H1 (cell line): Measurements from ENCODE around the gene APOBR. TPM values are rescaled to one million over a fixed set of nuclear protein-coding genes. Genes with fewer than 3 reads are reported as not detected.
A peak's percentile ranks its signal among the peaks of the same experiment; 100 is the strongest.

Source experiments
- CTCF ChIA-PET: fragments of 300-600 bp; sonication (Branson Sonifier 250); formaldehyde crosslinking; loops from one replicate; lab custom pipeline; 2021; ENCODE audit not compliant: partially characterized antibody; lab: Charles Lee
- POLR2A ChIA-PET: fragments of 300-600 bp; sonication (Branson Sonifier 250); formaldehyde crosslinking; loops from one replicate; lab custom pipeline; 2021; ENCODE audit warnings: inconsistent platforms; ENCODE audit not compliant: partially characterized antibody; lab: Charles Lee
- DNase-seq, 2 experiments: peaks; one replicate each; pipeline versions ENCODE4 v3.0.0 to v3.0.0-alpha.2; 2010 to 2022; ENCODE audit warnings: low spot score in 2 of 2, low read depth in 1 of 2, mixed read lengths in 1 of 2
- FAIRE-seq: peaks from 2 replicates; lab custom pipeline; 2011; peaks lifted over from hg19 to GRCh38; lab: Jason Lieb, UNC
- H2AFZ ChIP-seq: 2 replicates; pipeline ENCODE4 v1.8.1; 2012; ENCODE audit warnings: low read length, inconsistent platforms
- H2AK5ac ChIP-seq: 2 replicates; pipeline ENCODE4 v1.6.1; 2013; ENCODE audit warnings: low read depth, low read length
- H2BK120ac ChIP-seq: replicated peaks from 2 replicates; pipeline ENCODE3; 2013; ENCODE audit warnings: low read depth, low read length, inconsistent platforms
- H2BK12ac ChIP-seq: 2 replicates; pipeline ENCODE4 v1.6.1; 2013; ENCODE audit warnings: low read depth, low read length
- H2BK15ac ChIP-seq: 2 replicates; pipeline ENCODE4 v1.6.1; 2013; ENCODE audit warnings: low read length
- H2BK20ac ChIP-seq: 2 replicates; pipeline ENCODE4 v1.6.1; 2013; ENCODE audit warnings: low read length
- H2BK5ac ChIP-seq: 2 replicates; pipeline ENCODE4 v1.6.1; 2013; ENCODE audit warnings: low read depth, low read length
- H3K14ac ChIP-seq: 2 replicates; pipeline ENCODE4 v1.6.1; 2013; ENCODE audit warnings: inconsistent platforms; ENCODE audit not compliant: insufficient read length
- H3K18ac ChIP-seq: 2 replicates; pipeline ENCODE4 v1.6.1; 2013; ENCODE audit warnings: low read length; ENCODE audit errors: extremely low read depth
- H3K23ac ChIP-seq: 2 replicates; pipeline ENCODE4 v1.6.1; 2013; ENCODE audit warnings: inconsistent platforms; ENCODE audit not compliant: insufficient read length
- H3K23me2 ChIP-seq: 2 replicates; pipeline ENCODE4 v1.6.1; 2013; ENCODE audit warnings: low read depth, low read length
- H3K27ac ChIP-seq: 2 replicates; pipeline ENCODE4 v1.6.1; 2011; ENCODE audit warnings: low read depth, low read length, inconsistent platforms
- H3K27me3 ChIP-seq, 4 experiments: replicated peaks in 1 of 4; 1 replicate in 1 of 4; 2 replicates in 3 of 4; pipeline versions ENCODE4 v1.6.1 to v1.8.1; 2011 to 2013; ENCODE audit warnings: low read length in 3 of 4, mild to moderate bottlenecking in 3 of 4, inconsistent platforms in 2 of 4, mixed read lengths in 2 of 4, moderate library complexity in 1 of 4; ENCODE audit not compliant: control insufficient read depth in 3 of 4, insufficient read depth in 3 of 4; ENCODE audit errors: extremely low read depth in 1 of 4
- H3K36me3 ChIP-seq, 4 experiments: 2 replicates each; pipeline versions ENCODE4 v1.6.1 to v1.8.1; 2011 to 2013; ENCODE audit warnings: mild to moderate bottlenecking in 4 of 4, low read length in 3 of 4, moderate library complexity in 2 of 4, control low read depth in 1 of 4, inconsistent platforms in 1 of 4; ENCODE audit not compliant: insufficient read depth in 4 of 4, control insufficient read depth in 2 of 4
- H3K4ac ChIP-seq: replicated peaks from 2 replicates; pipeline ENCODE3; 2013; ENCODE audit warnings: low read length, low read depth, mixed read lengths, inconsistent platforms; ENCODE audit not compliant: insufficient read length
- H3K4me1 ChIP-seq, 4 experiments: replicated peaks in 1 of 4; 1 replicate in 1 of 4; 2 replicates in 3 of 4; pipeline versions ENCODE4 v1.6.1 to v1.8.1; 2011 to 2013; ENCODE audit warnings: low read length in 3 of 4, inconsistent platforms in 2 of 4, mixed read lengths in 1 of 4; ENCODE audit not compliant: insufficient read depth in 4 of 4, control insufficient read depth in 3 of 4
- H3K4me2 ChIP-seq, 2 experiments: 2 replicates each; pipeline versions ENCODE4 v1.6.1 to v1.8.1; 2011 to 2013; ENCODE audit warnings: low read depth in 2 of 2, low read length in 2 of 2, control low read depth in 1 of 2, inconsistent platforms in 1 of 2, mild to moderate bottlenecking in 1 of 2; ENCODE audit not compliant: insufficient read depth in 1 of 2
- H3K4me3 ChIP-seq, 4 experiments: fragments of 200-600, 300-600 bp in 1 of 4; sonication (generic), shearing (Covaris generic), sonication (Bioruptor Twin) in 1 of 4; 2 replicates each; pipeline versions ENCODE4 v1.5.1 to v1.8.1; 2011 to 2016; ENCODE audit warnings: low read length in 4 of 4, low read depth in 3 of 4, control low read depth in 2 of 4, inconsistent platforms in 2 of 4, mild to moderate bottlenecking in 2 of 4, mixed read lengths in 1 of 4, moderate library complexity in 1 of 4; ENCODE audit not compliant: insufficient read depth in 2 of 4; ENCODE audit errors: extremely low read depth in 1 of 4
- H3K56ac ChIP-seq: replicated peaks from 2 replicates; pipeline ENCODE3; 2013; ENCODE audit warnings: low read depth, mild to moderate bottlenecking, mixed read lengths, low read length, inconsistent platforms; ENCODE audit not compliant: insufficient read length
- H3K79me1 ChIP-seq: 2 replicates; pipeline ENCODE4 v1.6.1; 2013; ENCODE audit warnings: low read depth, low read length, control low read depth
- H3K79me2 ChIP-seq, 2 experiments: 2 replicates each; pipeline versions ENCODE4 v1.6.1 to v1.8.1; 2012 to 2013; ENCODE audit warnings: low read length in 2 of 2, mild to moderate bottlenecking in 2 of 2, inconsistent platforms in 1 of 2; ENCODE audit not compliant: insufficient read depth in 2 of 2, control insufficient read depth in 1 of 2
- H3K9ac ChIP-seq, 4 experiments: replicated peaks in 1 of 4; 1 replicate in 1 of 4; 2 replicates in 3 of 4; pipeline versions ENCODE4 v1.6.1 to v1.8.1; 2011 to 2013; ENCODE audit warnings: low read depth in 3 of 4, low read length in 3 of 4, control low read depth in 2 of 4, mild to moderate bottlenecking in 2 of 4, moderate library complexity in 2 of 4, inconsistent platforms in 1 of 4; ENCODE audit errors: extremely low read depth in 1 of 4
- H3K9me3 ChIP-seq, 2 experiments: 2 replicates each; pipeline versions ENCODE4 v1.6.1 to v1.8.1; 2012 to 2013; ENCODE audit warnings: mild to moderate bottlenecking in 2 of 2, moderate library complexity in 2 of 2, control low read depth in 1 of 2, inconsistent platforms in 1 of 2, low read depth in 1 of 2, low read length in 1 of 2, mixed read lengths in 1 of 2; ENCODE audit not compliant: insufficient read depth in 2 of 2
- H4K20me1 ChIP-seq, 2 experiments: replicated peaks in 1 of 2; 2 replicates each; pipeline versions ENCODE3 to v1.8.1; 2011 to 2013; ENCODE audit warnings: inconsistent platforms in 2 of 2, low read length in 2 of 2, mild to moderate bottlenecking in 1 of 2; ENCODE audit not compliant: insufficient read depth in 2 of 2, control insufficient read depth in 1 of 2
- H4K5ac ChIP-seq: 2 replicates; pipeline ENCODE4 v1.6.1; 2013; ENCODE audit warnings: low read length, low read depth, mixed read lengths, inconsistent platforms; ENCODE audit not compliant: insufficient read length
- H4K8ac ChIP-seq: 2 replicates; pipeline ENCODE4 v1.8.0; 2013; ENCODE audit warnings: mild to moderate bottlenecking, moderate library complexity, low read length, inconsistent platforms; ENCODE audit not compliant: insufficient read depth; ENCODE audit errors: extremely low read depth
- H4K91ac ChIP-seq: replicated peaks from 2 replicates; pipeline ENCODE3; 2013; ENCODE audit warnings: low read length, mixed read lengths, inconsistent platforms; ENCODE audit not compliant: insufficient read length
- GABPA ChIP-seq: IDR thresholded peaks from 2 replicates; pipeline ENCODE4 v1.6.1; 2011; ENCODE audit warnings: mild to moderate bottlenecking, low read length, moderate library complexity, borderline replicate concordance; ENCODE audit not compliant: insufficient read depth
- HDAC2 ChIP-seq, 2 experiments: fragments of 300-600 bp in 1 of 2; sonication (generic) in 1 of 2; IDR thresholded peaks; 2 replicates each; pipeline ENCODE4 v1.6.1; 2011 to 2012; ENCODE audit warnings: low read depth in 2 of 2, low read length in 2 of 2, mild to moderate bottlenecking in 2 of 2, moderate library complexity in 2 of 2, borderline replicate concordance in 1 of 2, inconsistent platforms in 1 of 2
- HDAC6 ChIP-seq: IDR thresholded peaks from one replicate; pipeline ENCODE4 v1.7.1; 2012; ENCODE audit warnings: low read depth, mild to moderate bottlenecking, inconsistent platforms, low read length, moderate library complexity
- JUN ChIP-seq: IDR thresholded peaks from 2 replicates; pipeline ENCODE4 v1.6.1; 2011; ENCODE audit warnings: low read depth, mild to moderate bottlenecking, improper control_type of control experiment, low read length
- KDM1A ChIP-seq: fragments of 200-600, 300-600 bp; sonication (generic); IDR thresholded peaks from 2 replicates; pipeline ENCODE4 v1.7.1; 2016; ENCODE audit warnings: mild to moderate bottlenecking, low read length, borderline replicate concordance
- KDM5A ChIP-seq: fragments of 200-600 bp; IDR thresholded peaks from 2 replicates; pipeline ENCODE4 v1.7.1; 2012; ENCODE audit warnings: mild to moderate bottlenecking, low read length, inconsistent platforms, mixed read lengths
- NANOG ChIP-seq: IDR thresholded peaks from 2 replicates; pipeline ENCODE4 v1.6.1; 2011; ENCODE audit warnings: low read length, low read depth, mild to moderate bottlenecking, inconsistent platforms; ENCODE audit not compliant: insufficient read depth, poor library complexity, severe bottlenecking
- SIX5 ChIP-seq: IDR thresholded peaks from 2 replicates; pipeline ENCODE4 v1.6.1; 2011; ENCODE audit warnings: mild to moderate bottlenecking, low read depth, low read length
- SP1 ChIP-seq: IDR thresholded peaks from 2 replicates; pipeline ENCODE4 v1.6.1; 2011; ENCODE audit warnings: low read depth, low read length
- SRF ChIP-seq: IDR thresholded peaks from 2 replicates; pipeline ENCODE4 v1.6.1; 2011; ENCODE audit warnings: mild to moderate bottlenecking, low read depth, low read length, moderate library complexity
- TCF12 ChIP-seq: IDR thresholded peaks from 2 replicates; pipeline ENCODE4 v1.6.1; 2011; ENCODE audit warnings: low read depth, mild to moderate bottlenecking, low read length
- TEAD4 ChIP-seq: IDR thresholded peaks from 2 replicates; pipeline ENCODE4 v1.6.1; 2012; ENCODE audit warnings: low read depth, low read length, inconsistent platforms, mixed read lengths
- WGBS, 2 experiments: shearing (Covaris generic) in 1 of 2; methylation state at CpG; one replicate each; pipeline versions ENCODE4 v1.1.6 to v1.1.7; 2013 to 2015; ENCODE audit warnings: low lambda C conversion rate in 2 of 2, mixed read lengths in 2 of 2, inconsistent platforms in 1 of 2, low coverage in 1 of 2, missing lambda C conversion rate in 1 of 2; ENCODE audit not compliant: insufficient replicate concordance in 2 of 2, insufficient coverage in 1 of 2, insufficient read length in 1 of 2; ENCODE audit errors: extremely low coverage in 1 of 2, missing lambda C conversion rate in 1 of 2; 5-methylcytosine and 5-hydroxymethylcytosine counted together
- polyA plus RNA-seq, 7 experiments: library from polyadenylated mRNA; depleted of rRNA in 3 of 7; stranded (reverse) in 5 of 7; unstranded in 2 of 7; fragments of >200 nt in 5 of 7; fragments of 200-250 nt in 2 of 7; gene quantifications; 1 replicate in 5 of 7; 2 replicates in 1 of 7; 4 replicates in 1 of 7; pipeline versions ENCODE4 v1.2.1 to v1.2.3, GENCODE V29; 2011 to 2013; ENCODE audit warnings: missing spikeins in 2 of 7, mixed read lengths in 2 of 7
- total RNA-seq: library from RNA; stranded (reverse); fragmentation: NEBNext Ultra II Directional; extraction: Animal tissue kit (Norgen Biotek cat#: 25700); gene quantifications from 2 replicates; pipeline ENCODE4 v1.2.1, GENCODE V29; 2021
- TF ChIP-seq, protein P1 (sequence below): IDR thresholded peaks from 2 replicates; pipeline ENCODE4 v1.6.1; 2012; ENCODE audit warnings: low read length, inconsistent platforms

Gene APOBR
- total and polyA plus RNA-seq, 2 of the 8 experiments (the other 6 are each of a cell fraction or from before 2014, with no cell fraction given), result not detected

GRCh38 chr16:28511031-28511430 is 16.6 kb downstream of the APOBR start:
- WGBS, 2 experiments, result 84% methylated on average over 3 of the region's 3 CpGs; no CpG with 5 or more reads in 1 of the 2 experiments
- H3K23ac ChIP-seq, result no peak overlapping the region
- no peak overlapping the region for H3K4me2 ChIP-seq
- ChIA-PET CTCF (interaction anchor here (1.2 kb wide), 1 partner anchor 13 kb away, joined by 4 read pairs; no protein-coding TSS in a partner anchor), POLR2A (no interaction called here)
- H3K4me1 ChIP-seq, result no peaks in the 10 kb centered on the region
- no peak overlapping the region for H4K5ac ChIP-seq
- FAIRE-seq, result no peak
- no peak overlapping the region for H2BK120ac ChIP-seq
- no peak overlapping the region for H2BK12ac ChIP-seq
- H3K4me3 ChIP-seq, result no peak overlapping the region
- no peak overlapping the region; the same call in 1 of the 2 replicates for H2AFZ ChIP-seq
- no peaks in the 10 kb centered on the region for H3K9me3 ChIP-seq
- H3K14ac ChIP-seq, result no peak overlapping the region
- H3K27me3 ChIP-seq, result 0 out of 7 replicates have a peak, but pooled peaks cover 0 to 2% (median 0%) of the 10 kb centered on the region in 4 experiments
- H4K8ac ChIP-seq, result 0 out of 2 replicates have a peak overlapping the region, but pooled peaks have one; percentile 20
- H2BK15ac ChIP-seq, result no peak overlapping the region
- H4K20me1 ChIP-seq, result no peaks in the 10 kb centered on the region
- H2AK5ac ChIP-seq, result no peak overlapping the region
- H3K79me1 ChIP-seq, result no peaks in the 10 kb centered on the region
- no peak overlapping the region for H3K56ac ChIP-seq
- no peak for DNase-seq
- H3K36me3 ChIP-seq, result no peaks in the 10 kb centered on the region
- no peak overlapping the region for H3K9ac ChIP-seq
- H3K27ac ChIP-seq, result no peak overlapping the region
- no peak overlapping the region for H3K4ac ChIP-seq
- no peak overlapping the region for H2BK5ac ChIP-seq
- no peak overlapping the region for H4K91ac ChIP-seq
- no peak overlapping the region for H2BK20ac ChIP-seq
- H3K79me2 ChIP-seq, result no peaks in the 10 kb centered on the region
- no peak overlapping the region for H3K18ac ChIP-seq
- 0 out of 2 replicates have a peak, but pooled peaks cover 2% of the 10 kb centered on the region for H3K23me2 ChIP-seq
- TF ChIP-seq SP1, result no peak
- no peak for TF ChIP-seq KDM5A
- TF ChIP-seq SIX5, result no peak
- no peak for TF ChIP-seq SRF
- no peak for TF ChIP-seq JUN
- TF ChIP-seq TCF12, result no peak
- no peak for TF ChIP-seq TEAD4
- TF ChIP-seq, protein P1, sequence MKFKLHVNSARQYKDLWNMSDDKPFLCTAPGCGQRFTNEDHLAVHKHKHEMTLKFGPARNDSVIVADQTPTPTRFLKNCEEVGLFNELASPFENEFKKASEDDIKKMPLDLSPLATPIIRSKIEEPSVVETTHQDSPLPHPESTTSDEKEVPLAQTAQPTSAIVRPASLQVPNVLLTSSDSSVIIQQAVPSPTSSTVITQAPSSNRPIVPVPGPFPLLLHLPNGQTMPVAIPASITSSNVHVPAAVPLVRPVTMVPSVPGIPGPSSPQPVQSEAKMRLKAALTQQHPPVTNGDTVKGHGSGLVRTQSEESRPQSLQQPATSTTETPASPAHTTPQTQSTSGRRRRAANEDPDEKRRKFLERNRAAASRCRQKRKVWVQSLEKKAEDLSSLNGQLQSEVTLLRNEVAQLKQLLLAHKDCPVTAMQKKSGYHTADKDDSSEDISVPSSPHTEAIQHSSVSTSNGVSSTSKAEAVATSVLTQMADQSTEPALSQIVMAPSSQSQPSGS, result no peak
- no peak for TF ChIP-seq HDAC2 (IDR thresholded peaks at IDR 0.05; ENCODE audit: borderline replicate concordance in 1 of 2, low read depth in 2 of 2, low read length in 2 of 2)
- TF ChIP-seq NANOG, result no peak
- TF ChIP-seq HDAC6, result no peak
- TF ChIP-seq GABPA, result no peak
- no peak for TF ChIP-seq KDM1A
